H1 (cell line): Measurements from ENCODE around the gene ADD1.

Source experiments
- CEBPB ChIP-seq: IDR thresholded peaks from 2 replicates; pipeline ENCODE4 v1.6.1; 2012; ENCODE audit warnings: low read depth, low read length
- CHD2 ChIP-seq: IDR thresholded peaks from 2 replicates; pipeline ENCODE4 v1.6.1; 2012; ENCODE audit warnings: low read length, improper control_type of control experiment
- CTCF ChIP-seq, 3 experiments: IDR thresholded peaks; 1 replicate in 2 of 3; 2 replicates in 1 of 3; pipeline versions ENCODE4 v1.5.1 to v1.6.1; 2011; ENCODE audit warnings: low read length in 3 of 3, mild to moderate bottlenecking in 3 of 3, inconsistent platforms in 2 of 3, low read depth in 1 of 3, moderate library complexity in 1 of 3; ENCODE audit not compliant: insufficient read depth in 1 of 3; ENCODE audit errors: control extremely low read depth in 1 of 3
- EP300 ChIP-seq, 2 experiments: IDR thresholded peaks; 1 replicate in 1 of 2; 2 replicates in 1 of 2; pipeline ENCODE4 v1.6.1; 2011 to 2012; ENCODE audit warnings: low read depth in 2 of 2, low read length in 2 of 2, mild to moderate bottlenecking in 2 of 2, borderline replicate concordance in 1 of 2, inconsistent platforms in 1 of 2, moderate library complexity in 1 of 2
- HDAC2 ChIP-seq, 2 experiments: fragments of 300-600 bp in 1 of 2; sonication (generic) in 1 of 2; IDR thresholded peaks; 2 replicates each; pipeline ENCODE4 v1.6.1; 2011 to 2012; ENCODE audit warnings: low read depth in 2 of 2, low read length in 2 of 2, mild to moderate bottlenecking in 2 of 2, moderate library complexity in 2 of 2, borderline replicate concordance in 1 of 2, inconsistent platforms in 1 of 2
- NRF1 ChIP-seq: IDR thresholded peaks from 2 replicates; pipeline ENCODE4 v1.6.1; 2011; ENCODE audit warnings: mild to moderate bottlenecking, low read depth, low read length, improper control_type of control experiment
- POLR2A ChIP-seq, 2 experiments: IDR thresholded peaks; 1 replicate in 1 of 2; 2 replicates in 1 of 2; pipeline ENCODE4 v1.6.1; 2011; ENCODE audit warnings: low read depth in 2 of 2, low read length in 2 of 2, mild to moderate bottlenecking in 2 of 2; ENCODE audit errors: control extremely low read depth in 1 of 2
- RNF2 ChIP-seq: fragments of 200-900, 300-1000 bp; sonication (generic); IDR thresholded peaks from 2 replicates; pipeline ENCODE4 v1.7.1; 2016; ENCODE audit warnings: borderline replicate concordance, low read depth, mild to moderate bottlenecking, antibody characterized with exemption, low read length; ENCODE audit not compliant: poor library complexity, severe bottlenecking; ENCODE audit errors: missing control alignments
- SIX5 ChIP-seq: IDR thresholded peaks from 2 replicates; pipeline ENCODE4 v1.6.1; 2011; ENCODE audit warnings: mild to moderate bottlenecking, low read depth, low read length
- TEAD4 ChIP-seq: IDR thresholded peaks from 2 replicates; pipeline ENCODE4 v1.6.1; 2012; ENCODE audit warnings: low read depth, low read length, inconsistent platforms, mixed read lengths
- ZNF274 ChIP-seq: IDR thresholded peaks from 2 replicates; pipeline ENCODE4 v1.7.0; 2012; ENCODE audit warnings: low read length, borderline replicate concordance; ENCODE audit errors: extremely low read depth
- TF ChIP-seq, protein P1 (sequence below): IDR thresholded peaks from 2 replicates; pipeline ENCODE4 v1.6.1; 2012; ENCODE audit warnings: inconsistent platforms

GRCh38 chr4:2949782-2950125 is 106.1 kb downstream of the ADD1 start:
- TF ChIP-seq CTCF (IDR thresholded peaks at IDR 0.05; ENCODE audit: control extremely low read depth in 1 of 3, insufficient read depth in 1 of 3, low read depth in 1 of 3, low read length in 3 of 3), result no peak
- no peak for TF ChIP-seq NRF1
- TF ChIP-seq CHD2, result no peak
- TF ChIP-seq, protein P1, sequence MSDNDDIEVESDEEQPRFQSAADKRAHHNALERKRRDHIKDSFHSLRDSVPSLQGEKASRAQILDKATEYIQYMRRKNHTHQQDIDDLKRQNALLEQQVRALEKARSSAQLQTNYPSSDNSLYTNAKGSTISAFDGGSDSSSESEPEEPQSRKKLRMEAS, result no peak
- no peak for TF ChIP-seq SIX5
- TF ChIP-seq HDAC2 (IDR thresholded peaks at IDR 0.05; ENCODE audit: borderline replicate concordance in 1 of 2, low read depth in 2 of 2, low read length in 2 of 2), result no peak
- TF ChIP-seq EP300 (IDR thresholded peaks at IDR 0.05; ENCODE audit: borderline replicate concordance in 1 of 2, low read depth in 2 of 2, low read length in 2 of 2), result no peak
- no peak for TF ChIP-seq POLR2A (IDR thresholded peaks at IDR 0.05; ENCODE audit: control extremely low read depth in 1 of 2, low read depth in 2 of 2, low read length in 2 of 2)
- no peak for TF ChIP-seq TEAD4
- no peak for TF ChIP-seq CEBPB
- TF ChIP-seq RNF2, result no peak
- TF ChIP-seq ZNF274, result no peak
